Measurements from ENCODE around the gene BLVRA.

DNA sequence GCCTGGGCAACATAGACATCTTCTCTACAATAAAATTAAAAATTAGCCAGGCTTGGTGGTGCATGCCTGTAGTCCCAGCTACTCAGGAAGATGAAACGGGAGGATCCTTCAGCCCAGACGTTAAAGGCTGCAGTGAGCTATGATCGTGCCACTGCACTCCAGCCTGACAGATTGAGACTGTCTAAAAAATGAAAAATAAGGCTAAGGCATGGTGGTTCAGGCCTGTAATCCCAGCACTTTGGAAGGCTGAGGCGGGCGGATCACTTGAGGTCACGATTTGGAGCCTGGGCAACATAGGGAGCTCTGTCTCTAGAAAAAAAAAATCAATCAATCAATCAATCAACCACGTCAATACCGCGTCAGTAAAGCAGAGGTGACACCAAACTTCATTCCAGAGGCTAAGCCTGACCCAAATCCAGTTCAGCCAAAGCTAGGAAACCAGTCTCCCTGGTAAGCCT is 79.8 kb downstream of the BLVRA start:
- no peak for TF ChIP-seq CTCF (conservative IDR thresholded peaks at IDR 0.05 in 1 of 2, IDR thresholded peaks at IDR 0.05 in 1 of 2; ENCODE audit: low read depth in 1 of 2, low read length in 2 of 2)
- no peak for TF ChIP-seq EZH2 (IDR thresholded peaks at IDR 0.05; ENCODE audit: low read length, missing control alignments)
